CD4-positive, alpha-beta T cell treated with Interleukin-21 for 1 hour (primary cell): Measurements from ENCODE around the gene CELF5.

Source experiments
- DNase-seq: peaks from one replicate; pipeline ENCODE4 v3.0.0-alpha.2; 2020

Gene CELF5

GRCh38 chr19:3224346-3225168 lies at the start of gene CELF5:
Gene CELF5, plus strand, starts transcription at chr19:3224661. Its CDS starts 79 bp downstream, at chr19:3224740.
- DNase-seq = peak; percentile 61

DNA sequence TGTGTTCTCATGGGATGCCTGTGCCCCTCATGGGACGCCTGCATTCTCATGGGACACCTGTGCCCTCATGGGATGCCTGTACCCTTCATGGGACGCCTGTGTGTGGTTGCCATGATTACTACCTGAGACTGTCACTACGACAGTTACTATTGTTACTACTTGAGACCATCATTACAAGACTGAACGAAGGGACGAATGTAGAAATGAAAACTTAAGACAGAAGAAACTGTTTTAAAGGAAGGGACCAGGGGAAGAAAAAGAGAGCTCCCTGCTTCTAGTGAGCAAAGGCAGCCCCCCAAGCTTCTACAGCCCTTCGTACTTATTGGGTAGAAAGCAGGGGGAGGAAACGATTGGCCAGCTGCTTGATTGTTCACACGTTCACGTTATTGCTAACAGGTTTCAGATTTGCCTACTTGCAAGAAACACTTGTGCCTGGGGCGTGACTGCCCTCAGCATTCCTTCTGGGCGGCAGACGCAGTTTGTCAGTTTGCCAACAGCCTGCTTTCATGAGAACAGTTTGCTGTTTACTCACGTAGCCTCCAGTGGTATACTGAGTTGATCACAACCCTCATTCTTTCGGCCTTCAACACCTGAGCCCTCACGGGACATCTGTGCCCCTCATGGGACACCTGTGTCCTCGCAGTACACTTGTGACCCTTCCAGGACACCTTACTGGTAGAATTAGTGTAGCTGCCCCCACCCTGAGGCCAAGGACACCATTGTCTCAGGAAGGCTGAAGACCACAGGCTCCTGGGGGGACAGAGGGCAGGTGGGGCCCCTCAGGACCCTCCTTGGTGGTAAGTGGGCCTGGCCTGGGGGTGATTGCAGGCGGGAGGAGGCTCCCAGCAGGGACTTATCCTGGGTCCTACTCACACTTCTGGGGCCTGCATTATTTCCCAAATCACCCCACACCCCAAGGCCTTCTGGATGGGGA lies 48.4 kb upstream of the CELF5 start:
- DNase-seq = peak; percentile 48

- peak; percentile 74 for DNase-seq
Measured at GRCh38 chr19:3176715-3177501, 47.6 kb upstream of the CELF5 start.

GRCh38 chr19:3178377-3178972 lies 46.0 kb upstream of the CELF5 start, which contains the start of gene S1PR4:
Gene S1PR4, plus strand, starts transcription at chr19:3178769. Its CDS starts 24 bp downstream, at chr19:3178793.
- DNase-seq = peak; percentile 81

- DNase-seq = no peak
Measured at GRCh38 chr19:3178973-3179738, 45.3 kb upstream of the CELF5 start.

DNA sequence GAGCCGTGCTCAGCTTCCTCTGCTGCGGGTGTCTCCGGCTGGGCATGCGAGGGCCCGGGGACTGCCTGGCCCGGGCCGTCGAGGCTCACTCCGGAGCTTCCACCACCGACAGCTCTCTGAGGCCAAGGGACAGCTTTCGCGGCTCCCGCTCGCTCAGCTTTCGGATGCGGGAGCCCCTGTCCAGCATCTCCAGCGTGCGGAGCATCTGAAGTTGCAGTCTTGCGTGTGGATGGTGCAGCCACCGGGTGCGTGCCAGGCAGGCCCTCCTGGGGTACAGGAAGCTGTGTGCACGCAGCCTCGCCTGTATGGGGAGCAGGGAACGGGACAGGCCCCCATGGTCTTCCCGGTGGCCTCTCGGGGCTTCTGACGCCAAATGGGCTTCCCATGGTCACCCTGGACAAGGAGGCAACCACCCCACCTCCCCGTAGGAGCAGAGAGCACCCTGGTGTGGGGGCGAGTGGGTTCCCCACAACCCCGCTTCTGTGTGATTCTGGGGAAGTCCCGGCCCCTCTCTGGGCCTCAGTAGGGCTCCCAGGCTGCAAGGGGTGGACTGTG lies 44.6 kb upstream of the CELF5 start:
- DNase-seq = peak; percentile 32

DNA sequence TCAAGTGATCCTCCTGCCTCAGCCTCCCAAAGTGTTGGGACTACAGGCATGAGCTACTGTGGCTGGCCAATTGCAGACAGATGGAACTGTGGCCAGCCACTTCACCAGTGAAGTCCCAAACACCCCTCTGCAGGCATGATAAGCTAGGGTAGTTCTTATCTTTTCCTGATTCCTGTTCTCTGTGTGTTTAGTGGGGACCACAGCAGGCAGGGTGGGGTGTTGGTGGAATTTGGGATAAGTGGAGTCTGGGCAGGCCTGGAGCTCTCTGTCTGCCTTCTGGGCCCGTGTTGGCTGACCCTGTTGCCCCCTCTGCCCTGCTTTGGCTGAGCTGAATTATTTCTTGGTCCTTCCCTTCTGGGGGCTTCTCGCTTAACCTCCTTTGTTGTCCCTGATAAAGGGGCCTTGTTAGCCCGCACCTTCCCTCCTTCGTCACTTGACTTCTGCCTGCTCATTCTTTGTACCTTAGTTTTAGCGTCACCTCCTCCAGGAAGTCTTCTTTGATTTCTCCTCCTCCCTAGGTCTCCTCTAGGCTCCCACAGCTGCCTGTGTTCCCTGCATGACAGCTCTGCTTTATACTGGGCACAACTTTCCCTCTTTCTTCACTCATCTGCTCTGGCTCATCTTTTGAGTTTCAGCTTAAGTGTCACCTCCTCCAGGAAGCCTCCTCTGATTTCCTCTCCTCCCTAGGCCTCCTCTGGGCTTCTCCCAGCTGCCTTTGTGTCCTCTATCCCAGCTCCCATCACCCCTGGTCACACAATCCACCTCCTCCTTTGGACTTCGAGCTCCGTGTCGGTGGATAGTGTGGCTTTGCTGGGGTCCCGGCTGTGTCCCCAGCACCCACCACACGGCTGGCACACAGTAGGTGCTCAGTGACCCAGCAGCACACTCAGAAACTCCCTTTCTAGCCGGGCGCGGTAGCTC lies 40.5 kb upstream of the CELF5 start:
- DNase-seq = no peak

DNA sequence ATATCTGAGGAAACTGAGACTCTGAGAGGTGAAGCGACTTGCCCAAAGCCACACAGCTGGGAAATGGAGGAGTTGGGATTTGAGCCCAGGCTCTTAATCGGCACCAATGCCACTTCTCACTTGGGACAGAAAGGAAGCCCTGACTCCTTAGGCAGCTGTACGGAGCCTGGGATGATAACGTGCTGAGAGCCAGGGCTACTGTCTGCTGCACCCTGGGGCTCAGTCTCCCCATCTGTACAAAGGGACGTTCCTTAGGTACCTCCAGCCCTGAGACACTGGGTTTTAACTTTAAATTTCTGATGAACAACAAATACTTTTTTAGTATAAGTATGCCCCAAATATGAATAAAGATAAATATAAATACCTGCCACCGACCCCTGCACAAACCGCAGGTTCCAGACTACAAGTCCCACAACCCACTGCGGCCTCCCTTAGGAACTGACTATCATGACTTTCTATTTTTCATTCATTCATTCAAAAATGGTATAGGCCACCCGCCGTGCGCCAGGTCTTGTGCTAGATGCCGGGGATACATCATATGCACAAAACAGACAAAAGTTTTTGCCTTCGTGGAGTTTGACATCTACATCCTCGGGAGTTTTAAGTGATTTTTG lies 39.5 kb upstream of the CELF5 start:
- DNase-seq = no peak

GRCh38 chr19:3185461-3186159 lies 38.9 kb upstream of the CELF5 start, which contains the start of gene NCLN:
Gene NCLN, plus strand, starts transcription at chr19:3185930. Its CDS starts 101 bp downstream, at chr19:3186031.
- DNase-seq = peak; percentile 94

DNA sequence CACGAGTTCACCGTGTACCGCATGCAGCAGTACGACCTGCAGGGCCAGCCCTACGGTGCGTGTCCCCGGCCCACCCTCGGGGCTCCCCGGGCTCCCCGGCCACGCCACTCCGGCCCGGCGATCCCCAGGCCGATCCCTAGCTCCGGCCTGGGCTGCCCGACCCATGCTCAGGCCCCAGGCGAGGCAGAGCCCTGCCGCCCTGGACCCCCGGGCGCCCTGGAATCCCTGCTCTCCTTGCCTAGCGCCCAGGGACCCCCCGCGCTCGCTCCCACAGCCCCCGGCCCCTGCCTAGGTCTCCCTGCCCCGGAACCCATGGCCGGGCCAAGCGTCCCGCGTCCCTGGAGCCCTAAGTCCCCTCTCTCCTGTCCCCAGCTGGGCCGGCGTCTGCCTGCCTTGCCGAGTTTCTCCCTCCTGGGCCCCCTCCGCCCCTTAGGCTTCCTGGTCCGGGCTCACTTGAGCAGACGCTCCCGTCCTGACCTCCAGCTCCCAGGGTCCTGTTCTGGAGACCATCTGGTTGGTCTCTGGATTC lies 38.2 kb upstream of the CELF5 start:
- DNase-seq = no peak

DNA sequence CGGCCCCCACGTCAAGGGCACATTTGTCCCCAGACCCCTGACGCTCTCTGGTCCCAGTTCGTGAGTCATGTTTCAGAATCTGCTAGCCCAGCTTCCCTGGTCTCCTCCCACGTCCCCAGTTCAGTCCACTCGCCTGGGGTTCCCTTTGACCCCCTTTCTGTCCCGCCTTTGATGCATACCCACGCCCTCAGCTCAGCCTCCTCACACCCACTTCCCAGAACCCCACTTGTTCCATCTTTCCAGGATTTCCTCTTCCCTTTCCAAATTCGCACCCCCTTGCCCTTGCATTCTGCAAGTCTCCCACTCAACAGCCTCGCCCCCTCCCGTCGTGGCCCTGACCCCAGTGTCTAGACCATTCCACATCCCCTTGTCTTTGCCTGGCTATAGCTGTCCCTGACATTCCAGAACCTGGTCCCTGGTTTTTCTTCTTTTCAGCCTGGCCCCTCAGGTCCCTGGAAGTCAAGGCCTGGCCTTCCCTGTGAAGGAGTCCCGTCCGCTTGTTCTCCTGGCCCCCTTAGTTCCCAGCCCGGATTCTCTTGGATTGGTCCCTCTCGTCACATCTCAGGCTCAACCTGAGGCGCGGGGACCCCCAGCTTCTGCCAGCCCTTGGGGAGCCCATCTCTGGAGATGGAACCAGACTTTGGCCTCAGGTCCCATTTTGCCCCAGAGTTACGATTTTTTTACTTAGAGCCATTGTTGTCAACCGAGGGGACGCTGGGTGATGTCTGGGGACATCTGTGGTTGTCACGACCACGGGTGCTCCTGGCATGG lies 37.4 kb upstream of the CELF5 start:
- no peak for DNase-seq

DNA sequence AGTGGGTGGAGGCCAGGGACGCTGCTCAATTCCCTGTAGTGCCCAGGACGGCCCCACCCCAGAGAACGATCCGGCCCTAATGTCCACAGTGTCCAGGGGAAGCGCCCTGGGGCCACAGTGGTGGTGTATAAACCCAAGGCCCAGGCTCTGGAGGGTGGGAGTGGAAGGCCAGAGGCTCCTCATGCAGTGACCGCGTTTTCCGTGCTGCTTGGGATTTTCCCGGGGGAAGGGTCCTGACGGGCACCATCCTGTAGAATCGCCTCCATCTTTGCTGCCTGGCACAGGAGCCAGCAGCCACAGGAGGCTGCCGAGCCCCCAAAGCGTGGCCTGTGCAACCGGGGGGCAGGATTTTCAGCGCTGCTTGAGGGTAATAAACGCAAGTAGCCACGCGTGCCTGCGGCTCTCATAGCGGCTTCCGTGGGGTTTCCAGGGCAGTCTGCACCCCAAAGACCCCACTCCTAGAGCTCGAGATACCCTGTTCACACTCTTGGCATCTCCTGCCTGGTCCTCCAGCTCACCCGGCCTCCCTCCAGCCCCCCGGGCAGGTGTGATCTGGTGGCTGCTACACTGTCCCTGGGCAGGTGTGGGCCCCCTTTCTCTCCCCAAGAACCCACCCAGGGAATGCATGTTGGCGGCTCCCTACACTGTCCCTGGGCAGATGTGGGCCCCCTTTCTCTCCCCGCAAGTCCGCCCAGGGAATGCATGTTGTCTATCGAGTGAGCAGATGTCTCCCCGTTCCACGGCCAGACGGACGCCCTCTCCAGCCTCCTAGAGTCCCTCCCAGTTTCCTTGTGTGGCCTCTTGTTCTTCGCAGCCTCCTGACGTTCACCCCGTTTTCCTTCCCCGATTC lies 36.6 kb upstream of the CELF5 start:
- DNase-seq = no peak

DNA sequence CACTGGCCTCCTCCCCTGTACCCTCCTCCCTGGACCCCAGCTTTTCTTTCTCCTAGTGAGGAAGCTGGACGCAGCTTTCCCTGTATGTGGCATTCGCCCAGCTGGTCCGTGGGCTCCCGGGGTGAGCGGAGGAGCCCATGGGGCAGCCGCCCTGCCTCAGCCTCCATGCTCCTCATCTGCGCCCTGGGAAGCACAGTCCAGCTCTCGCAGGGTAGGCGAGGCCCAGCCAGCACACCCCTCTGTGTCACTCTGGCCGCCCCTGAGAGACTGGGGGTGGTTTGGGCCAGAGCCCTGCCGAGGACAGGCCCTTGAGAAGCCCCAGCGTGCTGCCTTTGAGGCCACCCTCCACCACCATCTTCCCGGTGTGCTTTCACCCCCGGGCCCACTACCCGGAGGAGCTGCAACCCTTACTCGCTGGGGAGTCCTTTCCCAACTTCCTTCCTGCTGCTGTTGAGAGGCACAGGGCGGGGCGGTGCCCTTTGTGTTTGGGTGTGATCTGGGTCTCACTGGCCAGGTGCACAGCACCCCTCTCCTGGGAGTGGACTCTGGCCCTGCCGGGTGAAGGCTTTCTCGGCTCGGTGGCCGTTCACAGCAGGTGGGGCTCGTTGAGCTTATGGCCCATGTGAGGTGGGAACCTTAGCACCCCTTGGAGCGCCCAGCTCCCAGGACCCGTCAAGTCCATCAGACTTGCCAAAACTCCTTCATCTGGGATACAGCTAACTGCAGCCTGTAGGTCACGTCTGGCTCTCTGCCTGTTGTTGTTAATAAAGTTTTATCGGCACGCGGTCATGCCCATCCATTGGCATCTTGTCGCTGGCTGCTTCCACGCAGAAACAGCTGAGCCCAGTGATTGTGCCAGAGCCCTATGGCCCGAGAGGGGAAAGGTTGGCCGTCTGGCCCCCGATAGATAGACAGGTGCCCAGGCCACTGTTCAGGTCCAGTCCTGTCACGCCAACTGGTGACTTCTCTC lies 35.5 kb upstream of the CELF5 start:
- DNase-seq = no peak

DNA sequence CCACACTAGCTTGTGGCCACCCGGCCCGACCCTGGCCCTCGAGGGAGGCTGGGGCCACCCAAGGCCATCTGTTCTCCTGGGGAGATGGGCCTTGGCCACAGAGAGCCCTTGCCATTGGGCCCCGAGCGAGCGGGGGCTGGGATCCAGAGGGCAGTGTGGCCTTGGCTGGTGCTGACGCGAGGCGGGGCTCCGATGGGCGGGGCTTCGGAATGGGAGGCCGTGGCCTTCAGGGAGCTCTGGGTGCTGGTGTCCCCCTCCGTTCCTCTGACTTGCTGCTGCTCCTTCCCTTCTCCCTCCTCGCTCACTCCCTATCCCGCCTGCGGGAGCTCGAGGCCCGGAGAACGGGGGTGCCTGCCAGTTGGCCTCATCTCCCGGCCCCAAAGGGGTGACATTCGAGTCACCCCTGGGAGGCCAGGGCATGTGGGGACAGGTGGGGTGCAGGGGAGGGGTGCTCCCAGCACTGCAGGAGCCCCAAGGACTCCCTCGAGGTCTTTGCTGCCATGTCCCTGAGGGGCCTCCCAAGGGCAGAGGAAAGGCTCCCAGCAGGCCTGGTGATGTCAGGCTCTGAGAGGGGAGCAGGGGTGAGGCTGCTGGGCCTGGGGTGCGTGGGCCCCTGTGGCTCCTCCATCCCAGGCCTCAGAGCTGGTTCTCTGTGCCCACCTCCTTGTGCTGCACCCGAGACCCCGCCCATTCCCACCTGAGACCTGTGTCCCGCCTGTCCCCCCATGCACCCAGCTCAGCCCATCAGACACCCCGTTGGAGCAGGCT lies 34.6 kb upstream of the CELF5 start:
- DNase-seq = no peak

GRCh38 chr19:3190470-3190770 lies 34.0 kb upstream of the CELF5 start:
- DNase-seq = no peak
